HFF-Myc (cell line): ENCODE measurements around the gene CAMK2A.

ENCODE experiments used
- DNase-seq: peaks from one replicate; pipeline ENCODE4 v3.0.0-alpha.2; 2011; ENCODE audit warnings: low read depth; ENCODE audit errors: extremely low read depth
- H3K4me3 ChIP-seq: replicated peaks from 2 replicates; pipeline ENCODE4 v1.5.1; 2011; ENCODE audit warnings: low read depth, mild to moderate bottlenecking, control low read depth, low read length
- TF ChIP-seq, protein P1 (sequence below): IDR thresholded peaks from 2 replicates; pipeline ENCODE4 v1.5.1; 2012; ENCODE audit warnings: mild to moderate bottlenecking, low read depth, low read length, control low read depth; ENCODE audit errors: missing control alignments

CAMK2A gene

DNA sequence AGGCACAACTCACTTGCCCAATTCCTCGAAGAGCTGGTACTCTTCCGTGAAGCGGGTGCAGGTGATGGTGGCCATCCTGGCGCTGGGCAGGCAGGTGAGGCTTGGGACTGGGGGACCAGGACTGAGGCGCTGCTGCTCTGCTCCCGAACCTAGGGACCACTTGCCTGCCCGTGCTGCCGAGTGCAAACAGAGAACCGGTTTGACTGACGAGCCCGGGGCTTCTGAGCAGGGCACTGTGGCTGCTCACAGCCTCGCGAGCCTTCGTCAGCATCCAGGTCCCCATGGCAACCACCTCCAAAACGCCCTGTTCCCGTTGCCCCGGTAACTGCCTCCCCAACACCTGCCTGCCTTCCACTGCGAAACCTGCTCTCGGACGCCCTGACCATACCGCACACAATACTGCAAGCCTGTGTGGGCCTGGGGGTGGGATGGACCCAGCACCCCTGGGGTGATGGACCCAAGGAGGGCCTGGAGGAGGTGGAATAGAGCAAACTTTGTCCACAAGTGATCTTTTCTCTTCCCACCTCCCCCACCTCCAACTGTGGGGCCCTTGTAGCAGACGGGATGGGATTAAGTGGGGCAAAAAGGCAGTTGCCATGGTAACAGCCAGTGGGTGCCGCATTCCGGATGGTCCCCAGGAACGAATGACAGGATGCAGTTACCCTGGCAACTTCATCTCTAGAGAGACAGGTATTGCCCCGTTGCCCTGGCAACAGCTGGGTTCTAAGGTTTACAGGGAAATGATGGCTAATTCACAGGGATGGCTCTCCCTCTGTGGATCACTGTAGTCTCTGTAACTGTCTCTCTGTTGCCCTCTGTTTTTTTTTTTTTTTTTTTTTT lies at the start of gene CAMK2A:
TSS of gene CAMK2A (minus strand) at position 223 of the 840 bp plus-strand sequence. CDS start at position 75, 148 bp downstream.
- TF ChIP-seq, protein P1, sequence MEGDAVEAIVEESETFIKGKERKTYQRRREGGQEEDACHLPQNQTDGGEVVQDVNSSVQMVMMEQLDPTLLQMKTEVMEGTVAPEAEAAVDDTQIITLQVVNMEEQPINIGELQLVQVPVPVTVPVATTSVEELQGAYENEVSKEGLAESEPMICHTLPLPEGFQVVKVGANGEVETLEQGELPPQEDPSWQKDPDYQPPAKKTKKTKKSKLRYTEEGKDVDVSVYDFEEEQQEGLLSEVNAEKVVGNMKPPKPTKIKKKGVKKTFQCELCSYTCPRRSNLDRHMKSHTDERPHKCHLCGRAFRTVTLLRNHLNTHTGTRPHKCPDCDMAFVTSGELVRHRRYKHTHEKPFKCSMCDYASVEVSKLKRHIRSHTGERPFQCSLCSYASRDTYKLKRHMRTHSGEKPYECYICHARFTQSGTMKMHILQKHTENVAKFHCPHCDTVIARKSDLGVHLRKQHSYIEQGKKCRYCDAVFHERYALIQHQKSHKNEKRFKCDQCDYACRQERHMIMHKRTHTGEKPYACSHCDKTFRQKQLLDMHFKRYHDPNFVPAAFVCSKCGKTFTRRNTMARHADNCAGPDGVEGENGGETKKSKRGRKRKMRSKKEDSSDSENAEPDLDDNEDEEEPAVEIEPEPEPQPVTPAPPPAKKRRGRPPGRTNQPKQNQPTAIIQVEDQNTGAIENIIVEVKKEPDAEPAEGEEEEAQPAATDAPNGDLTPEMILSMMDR: no peak
- no peak within 1 kb of the TSS for H3K4me3 ChIP-seq
- no peak for DNase-seq

DNA sequence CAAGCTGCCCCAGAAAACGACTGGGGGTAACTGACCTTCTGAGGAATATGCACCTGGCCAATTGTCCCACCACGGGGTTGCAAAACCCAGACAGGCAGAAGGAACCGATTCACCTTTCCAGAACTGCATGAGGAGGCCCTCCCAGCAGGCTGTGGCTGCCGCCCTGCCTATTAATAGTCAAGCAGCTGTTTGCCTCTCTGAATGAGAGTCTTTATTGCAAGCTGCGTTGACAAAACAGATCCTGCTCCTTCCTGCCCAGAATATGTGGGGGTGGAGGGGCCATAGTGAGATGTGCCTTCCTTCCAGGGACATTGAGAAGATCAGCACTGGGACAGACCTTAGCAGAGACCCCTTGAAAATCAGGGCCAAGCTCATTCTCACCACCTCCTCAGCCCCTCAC lies 49.6 kb upstream of the CAMK2A start:
- no peak for DNase-seq
- H3K4me3 ChIP-seq: no peak overlapping the region
- TF ChIP-seq, protein P1: no peak

DNA sequence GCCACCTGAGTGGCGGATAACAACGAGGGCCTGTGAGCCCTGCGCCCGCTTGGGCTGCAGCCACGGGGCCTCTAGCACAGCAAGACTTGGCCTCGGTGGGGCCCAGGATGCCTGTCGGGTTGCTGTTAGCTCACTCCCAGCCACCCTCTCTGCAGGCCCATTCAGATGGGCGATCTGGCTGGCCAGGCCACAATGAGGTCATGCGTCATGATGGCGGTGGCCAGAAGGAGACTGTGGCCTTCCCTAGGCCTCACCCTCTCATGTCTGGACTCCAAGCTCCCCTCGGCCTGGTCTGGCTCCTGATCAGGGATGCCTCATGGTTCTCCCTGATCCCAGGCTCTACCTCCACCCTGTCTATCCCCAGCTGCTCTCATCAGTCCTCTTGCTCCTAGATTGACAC lies 49.0 kb upstream of the CAMK2A start:
- DNase-seq: no peak
- H3K4me3 ChIP-seq: no peak overlapping the region
- TF ChIP-seq, protein P1: no peak

DNA sequence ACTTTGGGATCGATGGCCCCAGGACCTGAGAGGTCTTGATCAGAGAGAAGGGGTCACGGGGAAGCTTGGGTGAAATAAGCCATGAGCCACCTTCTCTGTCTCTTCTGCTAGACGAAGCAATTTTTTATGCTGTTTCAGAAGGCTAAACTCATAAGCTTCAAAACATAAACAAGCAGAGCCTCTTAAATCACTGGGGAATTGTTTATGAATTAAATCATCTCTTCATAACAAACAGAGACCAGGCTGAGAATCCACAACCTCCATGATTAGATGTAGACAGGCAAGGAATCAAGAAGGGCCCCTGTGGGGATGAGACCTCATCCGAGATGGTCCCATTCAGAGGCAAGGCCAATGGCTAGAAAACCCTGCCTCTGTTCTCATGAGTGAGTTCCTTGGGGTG lies 46.2 kb upstream of the CAMK2A start:
- TF ChIP-seq, protein P1: no peak
- no peak for DNase-seq
- no peak overlapping the region for H3K4me3 ChIP-seq

DNA sequence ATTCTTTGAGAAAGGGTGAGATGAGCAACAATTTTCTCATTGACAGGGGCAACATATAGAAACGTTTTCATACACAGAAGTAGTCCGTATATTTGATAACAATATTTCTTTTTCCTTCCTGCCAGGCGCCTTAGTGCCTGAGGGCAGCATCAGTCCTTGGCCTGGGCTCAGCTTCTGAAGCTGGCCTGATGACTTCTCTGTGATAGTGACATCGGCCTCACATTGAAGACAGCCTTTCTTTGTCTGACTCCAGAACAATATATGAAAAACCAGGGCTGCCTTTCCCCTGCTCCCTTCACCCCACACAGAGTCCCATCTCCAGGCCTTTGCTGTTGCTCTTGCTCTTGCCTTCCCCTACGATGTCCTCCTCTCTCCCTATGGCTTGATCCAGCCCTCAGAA lies 43.8 kb upstream of the CAMK2A start:
- DNase-seq: no peak
- TF ChIP-seq, protein P1: no peak
- H3K4me3 ChIP-seq: no peak overlapping the region

DNA sequence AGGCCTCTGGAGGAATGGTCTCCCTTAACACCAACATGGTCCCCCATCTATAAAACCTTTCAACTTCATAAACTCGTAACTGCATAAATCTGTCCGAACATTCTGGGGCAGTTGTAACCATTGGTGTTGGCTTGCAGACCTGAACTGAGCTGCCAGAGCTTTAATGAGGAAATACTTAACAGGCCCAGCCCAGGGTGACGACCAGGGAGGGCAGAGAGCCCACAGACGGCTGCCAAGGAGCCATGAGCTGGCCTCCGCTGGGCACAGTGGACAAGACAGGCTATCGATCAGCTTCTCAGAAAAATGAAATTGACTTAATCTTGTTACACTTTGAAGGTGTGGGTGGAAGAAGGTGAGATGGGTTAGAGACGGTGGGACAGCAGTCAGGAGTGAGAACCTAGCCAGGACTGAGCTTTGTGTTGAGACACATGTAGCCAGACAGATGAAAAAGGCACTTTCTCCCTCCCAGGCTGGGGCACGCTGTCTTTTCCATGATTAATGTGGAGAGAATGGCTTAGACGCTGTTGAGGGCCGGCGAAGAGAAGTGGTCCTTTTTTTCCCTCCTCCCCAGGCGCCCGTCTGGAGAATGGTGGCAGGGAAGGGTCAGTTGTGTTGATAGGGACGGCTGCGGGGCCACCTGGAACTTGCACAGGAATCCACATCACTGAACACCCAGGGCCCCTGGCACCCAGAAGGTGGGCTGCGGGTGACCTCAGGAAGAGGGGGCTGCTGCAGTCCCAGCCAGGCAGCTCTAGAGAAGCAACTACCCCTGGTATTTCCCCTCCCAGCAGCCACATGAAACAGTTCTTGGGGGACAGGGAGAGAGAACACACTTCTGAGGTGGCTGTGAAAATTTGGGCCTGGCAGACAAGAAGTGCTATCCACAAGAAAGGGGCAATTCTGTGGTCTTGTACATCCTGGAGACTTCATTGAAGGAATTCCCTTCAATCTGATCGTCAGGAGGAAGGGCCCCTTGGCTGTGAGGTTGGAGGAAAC lies 40.6 kb upstream of the CAMK2A start:
- no peak overlapping the region for H3K4me3 ChIP-seq
- TF ChIP-seq, protein P1: no peak
- DNase-seq: no peak
